DND-41 (cell line): Measurements from ENCODE around the gene CNDP2.

Experiments used
- ATAC-seq: fragments of 200-7000 bp; cut with Tn5 transposase; 3 replicates; pipeline ENCODE4 v1.9.1; 2021; ENCODE audit warnings: low read depth; ENCODE audit not compliant: insufficient read depth
- DNase-seq: peaks from one replicate; pipeline ENCODE4 v3.0.0-alpha.2; 2020
- H2AFZ ChIP-seq: 2 replicates; pipeline ENCODE4 v1.6.0; 2012; ENCODE audit warnings: low read depth, low read length
- H3K27ac ChIP-seq: 2 replicates; pipeline ENCODE4 v1.5.1; 2012; ENCODE audit warnings: low read length, inconsistent platforms
- H3K27me3 ChIP-seq: fragments of 200-600 bp; sonication (generic); 2 replicates; pipeline ENCODE4 v1.6.0; 2012; ENCODE audit warnings: low read length, mild to moderate bottlenecking, inconsistent platforms; ENCODE audit not compliant: insufficient read depth, poor library complexity
- H3K36me3 ChIP-seq: 2 replicates; pipeline ENCODE4 v1.5.1; 2012; ENCODE audit warnings: low read length, inconsistent platforms; ENCODE audit not compliant: insufficient read depth
- H3K4me1 ChIP-seq: 2 replicates; pipeline ENCODE4 v1.5.1; 2012; ENCODE audit warnings: mild to moderate bottlenecking, low read length; ENCODE audit not compliant: insufficient read depth
- H3K4me2 ChIP-seq: 2 replicates; pipeline ENCODE4 v1.6.0; 2012; ENCODE audit warnings: mild to moderate bottlenecking, moderate library complexity, low read length, inconsistent platforms; ENCODE audit not compliant: insufficient read depth
- H3K4me3 ChIP-seq, 2 experiments: fragments of 200-600 bp in 1 of 2; shearing (Covaris generic) in 1 of 2; 2 replicates each; pipeline ENCODE4 v1.5.1; 2012 to 2016; ENCODE audit warnings: inconsistent platforms in 2 of 2, low read length in 2 of 2, mild to moderate bottlenecking in 2 of 2, low read depth in 1 of 2, moderate library complexity in 1 of 2
- H3K79me2 ChIP-seq: 2 replicates; pipeline ENCODE4 v1.6.0; 2012; ENCODE audit warnings: low read length, inconsistent platforms; ENCODE audit not compliant: insufficient read depth
- H3K9ac ChIP-seq: 2 replicates; pipeline ENCODE4 v1.6.0; 2012; ENCODE audit warnings: low read depth, mild to moderate bottlenecking, inconsistent platforms, low read length, moderate library complexity
- H3K9me3 ChIP-seq: 2 replicates; pipeline ENCODE4 v1.5.1; 2012; ENCODE audit warnings: low read length, moderate library complexity, mild to moderate bottlenecking, inconsistent platforms; ENCODE audit not compliant: insufficient read depth, severe bottlenecking
- H4K20me1 ChIP-seq: 2 replicates; pipeline ENCODE4 v1.6.0; 2012; ENCODE audit warnings: low read length; ENCODE audit not compliant: insufficient read depth
- CTCF ChIP-seq: IDR thresholded peaks from 2 replicates; pipeline ENCODE4 v1.5.1; 2012; ENCODE audit warnings: borderline replicate concordance, low read length, moderate library complexity, mild to moderate bottlenecking; ENCODE audit not compliant: poor library complexity, severe bottlenecking; ENCODE audit errors: extremely low read depth
- EZH2 ChIP-seq: IDR thresholded peaks from 3 replicates; pipeline ENCODE4 v1.6.1; 2012; ENCODE audit warnings: borderline replicate concordance, low read depth, mild to moderate bottlenecking, moderate library complexity, low read length, inconsistent platforms; ENCODE audit not compliant: severe bottlenecking

Gene CNDP2

DNA sequence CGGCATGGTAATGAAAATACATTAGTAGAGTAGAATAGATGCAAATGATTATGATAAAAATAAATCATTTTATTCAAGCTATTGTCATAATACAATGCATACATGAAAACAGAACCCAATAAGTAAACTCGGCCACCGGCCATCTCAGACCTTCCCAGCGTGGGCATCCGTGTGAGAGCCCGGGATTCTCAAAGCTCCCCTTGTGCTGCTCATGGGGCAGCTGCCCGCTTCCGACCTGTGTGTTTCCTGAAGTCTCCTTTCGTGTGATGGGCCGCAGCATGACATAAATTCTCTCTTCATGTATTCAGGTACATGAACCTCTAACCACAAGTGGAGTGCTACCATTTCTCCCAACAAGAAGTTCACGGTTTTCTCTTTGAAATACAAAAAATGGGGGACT lies 13.5 kb upstream of the CNDP2 start:
- DNase-seq = no peak
- 0 out of 2 replicates have a peak, but pooled peaks cover 3% of the 10 kb centered on the region for H3K4me1 ChIP-seq
- no peak for ATAC-seq
- no peak overlapping the region for H3K27ac ChIP-seq
- H4K20me1 ChIP-seq = no peaks in the 10 kb centered on the region
- H3K9me3 ChIP-seq = no peaks in the 10 kb centered on the region
- H3K4me2 ChIP-seq = no peak overlapping the region
- H2AFZ ChIP-seq = no peak overlapping the region
- no peak for TF ChIP-seq EZH2
- no peak for TF ChIP-seq CTCF
- peaks cover 13% of the 10 kb centered on the region for H3K27me3 ChIP-seq
- no peaks in the 10 kb centered on the region for H3K79me2 ChIP-seq
- no peak overlapping the region for H3K9ac ChIP-seq
- H3K36me3 ChIP-seq = no peaks in the 10 kb centered on the region
- H3K4me3 ChIP-seq = no peak overlapping the region

DNA sequence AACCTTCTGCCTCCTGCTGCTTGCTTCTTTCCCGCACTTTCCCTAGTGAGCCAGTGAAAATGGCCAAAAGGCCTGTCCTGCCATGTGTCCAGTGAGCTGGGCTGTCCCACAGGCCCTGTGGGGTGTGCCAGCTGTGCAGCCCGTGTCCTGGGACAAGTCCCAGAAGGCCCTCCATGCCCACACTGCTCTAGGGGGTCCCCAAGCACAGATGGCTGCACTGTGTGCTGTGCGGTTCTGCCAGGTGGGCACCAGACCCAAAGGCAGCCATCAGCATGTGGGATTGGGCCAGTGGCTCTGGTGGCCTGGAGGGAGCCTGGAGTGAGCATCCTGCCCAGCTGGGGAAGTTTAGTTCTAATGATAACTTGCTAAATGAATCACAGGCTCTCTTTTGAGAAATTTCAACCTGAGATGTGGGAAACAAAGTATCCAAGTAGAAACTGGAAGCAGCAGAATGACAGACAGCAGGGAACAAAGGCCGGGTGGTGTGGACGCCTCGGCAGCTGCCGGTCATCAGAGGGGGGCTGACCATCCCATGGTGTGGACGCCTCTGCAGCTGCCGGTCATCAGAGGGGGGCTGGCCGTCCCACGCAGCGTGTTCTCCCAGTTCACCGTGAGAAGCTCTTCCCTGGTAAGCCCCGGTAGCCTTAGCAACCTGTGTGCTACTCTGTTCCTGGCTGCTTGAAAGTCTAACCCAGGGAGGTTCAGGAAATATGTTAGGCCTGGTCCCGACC lies 9.9 kb upstream of the CNDP2 start:
- TF ChIP-seq EZH2 (no peak), CTCF (no peak)
- ATAC-seq = no peak
- H3K9me3 ChIP-seq = no peaks in the 10 kb centered on the region
- H3K36me3 ChIP-seq = no peaks in the 10 kb centered on the region
- H3K79me2 ChIP-seq = no peaks in the 10 kb centered on the region
- no peak overlapping the region for H3K9ac ChIP-seq
- H3K4me1 ChIP-seq = 0 out of 2 replicates have a peak, but pooled peaks cover 3% of the 10 kb centered on the region
- H2AFZ ChIP-seq = no peak overlapping the region
- H3K27me3 ChIP-seq = peaks cover 19% of the 10 kb centered on the region
- H3K27ac ChIP-seq = no peak overlapping the region
- no peak overlapping the region for H3K4me3 ChIP-seq
- no peaks in the 10 kb centered on the region for H4K20me1 ChIP-seq
- no peak for DNase-seq
- no peak overlapping the region for H3K4me2 ChIP-seq

DNA sequence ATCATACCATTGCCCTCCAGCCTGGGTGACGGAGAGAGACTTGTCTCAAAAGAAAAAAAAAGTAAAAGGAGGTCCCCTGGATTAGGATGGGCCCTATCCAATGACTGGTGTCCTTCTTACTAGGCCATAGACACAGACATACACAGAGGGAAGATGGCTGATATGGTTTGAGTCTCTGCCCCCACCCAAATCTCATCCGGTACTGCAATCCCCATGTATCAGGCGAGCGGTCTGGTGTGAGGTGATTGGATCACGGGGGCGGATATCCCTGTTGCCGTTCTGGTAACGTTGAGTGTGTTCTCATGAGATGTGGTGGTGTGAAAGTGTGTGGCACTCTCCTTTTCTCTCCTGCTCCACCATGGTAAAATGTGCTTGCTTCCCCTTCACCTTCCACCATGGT lies 7.8 kb upstream of the CNDP2 start:
- Histone ChIP-seq H3K27ac (no peak overlapping the region), H3K27me3 (peaks cover 25% of the 10 kb centered on the region), H4K20me1 (no peaks in the 10 kb centered on the region), H3K4me1 (0 out of 2 replicates have a peak, but pooled peaks cover 3% of the 10 kb centered on the region), H3K9me3 (no peaks in the 10 kb centered on the region), H3K4me3 (no peak overlapping the region), H3K79me2 (no peaks in the 10 kb centered on the region), H3K4me2 (no peak overlapping the region), H3K9ac (no peak overlapping the region), H2AFZ (no peak overlapping the region), H3K36me3 (no peaks in the 10 kb centered on the region)
- DNase-seq (no peak), ATAC-seq (no peak)
- TF ChIP-seq CTCF (no peak), EZH2 (no peak)
